Measurements from ENCODE around the gene FAM111A. TPM values are rescaled to one million over a fixed set of nuclear protein-coding genes. Genes with fewer than 3 reads are reported as not detected.

The FAM111A gene
- total and polyA plus RNA-seq, 4 donors: 14.9 to 73.3 (median 39.4) TPM

- peaks cover 0 to 21% (median 13%) of the 10 kb centered on the region in 5 donors for H3K4me1 ChIP-seq (ENCODE audit: control insufficient read depth in 5 of 5, insufficient read depth in 5 of 5, low read length in 5 of 5)
- WGBS, 2 donors: 0% methylated on average over 52 to 70 of the region's 70 CpGs
- ATAC-seq (ENCODE audit: insufficient read depth, low FRiP score): no peak
- peak overlapping the region; percentile 74 for H3K4me3 ChIP-seq
- peak overlapping the region in 1 of 2 donors; percentile 79 for H3K27ac ChIP-seq (ENCODE audit: low read depth in 1 of 2, low read length in 1 of 2)
- peak overlapping the region; percentile 50 to 76 for H3K9ac ChIP-seq (ENCODE audit: insufficient read depth in 1 of 2, low read length in 2 of 2)
- peak in 2 of 3 donors; percentile 40 to 51 for DNase-seq
- H3K36me3 ChIP-seq (ENCODE audit: control insufficient read depth in 4 of 4, insufficient read depth in 4 of 4, low read length in 4 of 4): no peaks in the 10 kb centered on the region
- TF ChIP-seq CTCF (IDR thresholded peaks at IDR 0.05; ENCODE audit: control extremely low read depth, extremely low read depth): no peak
- peaks cover 0 to 1% (median 0%) of the 10 kb centered on the region in 4 donors for H3K9me3 ChIP-seq (ENCODE audit: control insufficient read depth in 4 of 4, insufficient read depth in 3 of 4, low read length in 3 of 4)
- no peaks in the 10 kb centered on the region for H3K27me3 ChIP-seq (ENCODE audit: control insufficient read depth in 3 of 3, insufficient read depth in 3 of 3, low read length in 2 of 3)
Measured at GRCh38 chr11:59172345-59173079, 29.9 kb downstream of the FAM111A start.

GRCh38 chr11:59173080-59173963, 30.7 kb downstream of the FAM111A start:
- Histone ChIP-seq H3K27me3 (ENCODE audit: control insufficient read depth in 3 of 3, insufficient read depth in 3 of 3, low read length in 2 of 3) (no peaks in the 10 kb centered on the region), H3K4me3 (peak overlapping the region; percentile 74), H3K27ac (ENCODE audit: low read depth in 1 of 2, low read length in 1 of 2) (peak overlapping the region; percentile 5 to 79), H3K9ac (ENCODE audit: insufficient read depth in 1 of 2, low read length in 2 of 2) (peak overlapping the region; percentile 50 to 76), H3K4me1 (ENCODE audit: control insufficient read depth in 5 of 5, insufficient read depth in 5 of 5, low read length in 5 of 5) (peaks cover 0 to 25% (median 16%) of the 10 kb centered on the region in 5 donors), H3K36me3 (ENCODE audit: control insufficient read depth in 4 of 4, insufficient read depth in 4 of 4, low read length in 4 of 4) (no peaks in the 10 kb centered on the region), H3K9me3 (ENCODE audit: control insufficient read depth in 4 of 4, insufficient read depth in 3 of 4, low read length in 3 of 4) (no peaks in the 10 kb centered on the region)
- 7 to 13% methylated on average over 37 of the region's 37 CpGs for WGBS, 2 donors
- TF ChIP-seq CTCF (IDR thresholded peaks at IDR 0.05; ENCODE audit: control extremely low read depth, extremely low read depth): no peak
- ATAC-seq (ENCODE audit: insufficient read depth, low FRiP score) (peak; percentile 16), DNase-seq (peak; percentile 74 to 81 (median 77))

- Histone ChIP-seq H3K36me3 (ENCODE audit: control insufficient read depth in 4 of 4, insufficient read depth in 4 of 4, low read length in 4 of 4) (no peaks in the 10 kb centered on the region), H3K9me3 (ENCODE audit: control insufficient read depth in 4 of 4, insufficient read depth in 3 of 4, low read length in 3 of 4) (no peaks in the 10 kb centered on the region), H3K27ac (ENCODE audit: low read depth in 1 of 2, low read length in 1 of 2) (peak overlapping the region in 1 of 2 donors; percentile 79), H3K4me3 (no peak overlapping the region), H3K4me1 (ENCODE audit: control insufficient read depth in 5 of 5, insufficient read depth in 5 of 5, low read length in 5 of 5) (peaks cover 0 to 25% (median 16%) of the 10 kb centered on the region in 5 donors), H3K27me3 (ENCODE audit: control insufficient read depth in 3 of 3, insufficient read depth in 3 of 3, low read length in 2 of 3) (no peaks in the 10 kb centered on the region), H3K9ac (ENCODE audit: insufficient read depth in 1 of 2, low read length in 2 of 2) (peak overlapping the region; percentile 50 to 76)
- DNase-seq (peak; percentile 68 to 87 (median 75)), ATAC-seq (ENCODE audit: insufficient read depth, low FRiP score) (peak; percentile 36)
- WGBS, 2 donors: 35 to 45% methylated on average over 7 of the region's 7 CpGs
- TF ChIP-seq CTCF (IDR thresholded peaks at IDR 0.05; ENCODE audit: control extremely low read depth, extremely low read depth): no peak
Measured at GRCh38 chr11:59173964-59174663, 31.5 kb downstream of the FAM111A start.

Measured in lung (tissue), 12 donors.